Fibroblast of pulmonary artery (primary cell): ENCODE measurements around the gene GARRE1.

Experiments
- DNase-seq: peaks from one replicate; pipeline ENCODE4 v3.0.0-alpha.2; 2010; ENCODE audit warnings: low read depth
- H3K4me3 ChIP-seq: replicated peaks from 2 replicates; pipeline ENCODE4 v1.5.1; 2011; ENCODE audit warnings: low read depth, mild to moderate bottlenecking, control low read depth, low read length, moderate library complexity
- TF ChIP-seq, protein P1 (sequence below): IDR thresholded peaks from 2 replicates; pipeline ENCODE4 v1.5.1; 2011; ENCODE audit warnings: mild to moderate bottlenecking, control low read depth, low read length, inconsistent platforms; ENCODE audit errors: missing control alignments

GARRE1 gene

DNA sequence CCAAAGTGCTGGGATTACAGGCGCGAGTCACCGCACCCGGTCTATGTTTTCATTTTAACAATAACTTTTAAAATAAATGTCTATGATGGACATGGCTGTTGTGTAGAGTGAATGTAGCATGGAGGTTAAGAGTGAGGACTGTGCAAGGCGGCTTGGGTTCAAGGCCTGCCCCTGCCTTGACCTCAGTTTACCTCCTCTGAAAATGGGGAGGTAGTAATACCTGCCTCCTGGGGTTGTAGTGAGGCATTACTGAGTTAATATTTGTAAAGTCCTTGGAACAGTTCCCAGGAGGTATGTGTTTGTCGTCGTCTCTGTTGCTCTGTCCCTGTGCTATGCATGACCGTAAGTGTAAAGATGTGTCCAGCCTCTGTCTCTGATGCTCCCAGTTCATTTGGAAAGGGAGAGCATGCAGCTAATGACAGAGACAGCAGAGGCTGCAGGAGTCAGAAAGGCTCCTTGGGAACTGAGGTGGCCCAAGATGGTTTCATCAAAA, 9.4 kb downstream of the GARRE1 start:
- TF ChIP-seq, protein P1, sequence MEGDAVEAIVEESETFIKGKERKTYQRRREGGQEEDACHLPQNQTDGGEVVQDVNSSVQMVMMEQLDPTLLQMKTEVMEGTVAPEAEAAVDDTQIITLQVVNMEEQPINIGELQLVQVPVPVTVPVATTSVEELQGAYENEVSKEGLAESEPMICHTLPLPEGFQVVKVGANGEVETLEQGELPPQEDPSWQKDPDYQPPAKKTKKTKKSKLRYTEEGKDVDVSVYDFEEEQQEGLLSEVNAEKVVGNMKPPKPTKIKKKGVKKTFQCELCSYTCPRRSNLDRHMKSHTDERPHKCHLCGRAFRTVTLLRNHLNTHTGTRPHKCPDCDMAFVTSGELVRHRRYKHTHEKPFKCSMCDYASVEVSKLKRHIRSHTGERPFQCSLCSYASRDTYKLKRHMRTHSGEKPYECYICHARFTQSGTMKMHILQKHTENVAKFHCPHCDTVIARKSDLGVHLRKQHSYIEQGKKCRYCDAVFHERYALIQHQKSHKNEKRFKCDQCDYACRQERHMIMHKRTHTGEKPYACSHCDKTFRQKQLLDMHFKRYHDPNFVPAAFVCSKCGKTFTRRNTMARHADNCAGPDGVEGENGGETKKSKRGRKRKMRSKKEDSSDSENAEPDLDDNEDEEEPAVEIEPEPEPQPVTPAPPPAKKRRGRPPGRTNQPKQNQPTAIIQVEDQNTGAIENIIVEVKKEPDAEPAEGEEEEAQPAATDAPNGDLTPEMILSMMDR, result no peak
- no peak overlapping the region for H3K4me3 ChIP-seq
- DNase-seq, result no peak

DNA sequence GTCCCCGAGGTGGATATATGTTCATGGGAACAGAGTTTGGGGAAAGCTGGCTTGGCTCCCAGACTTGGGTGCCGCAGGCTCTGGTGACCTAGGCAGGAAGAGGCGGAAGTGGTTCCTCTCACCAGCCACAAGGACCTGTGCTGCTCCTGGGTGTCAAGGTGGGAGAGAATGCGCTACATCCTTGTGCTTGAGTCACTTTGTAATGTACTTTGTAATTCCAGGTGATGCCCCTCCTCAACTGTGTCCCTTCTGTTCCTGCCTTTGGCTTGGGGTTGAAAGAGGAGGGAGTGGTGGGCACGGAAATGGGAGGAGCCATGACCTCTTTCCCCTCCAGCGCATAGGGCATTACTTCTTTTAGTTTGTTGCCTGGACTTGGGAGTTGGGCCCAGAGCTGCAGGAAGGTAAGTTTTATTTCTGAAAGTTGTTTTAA, 10.9 kb downstream of the GARRE1 start:
- no peak overlapping the region for H3K4me3 ChIP-seq
- no peak for DNase-seq
- TF ChIP-seq, protein P1, result no peak

DNA sequence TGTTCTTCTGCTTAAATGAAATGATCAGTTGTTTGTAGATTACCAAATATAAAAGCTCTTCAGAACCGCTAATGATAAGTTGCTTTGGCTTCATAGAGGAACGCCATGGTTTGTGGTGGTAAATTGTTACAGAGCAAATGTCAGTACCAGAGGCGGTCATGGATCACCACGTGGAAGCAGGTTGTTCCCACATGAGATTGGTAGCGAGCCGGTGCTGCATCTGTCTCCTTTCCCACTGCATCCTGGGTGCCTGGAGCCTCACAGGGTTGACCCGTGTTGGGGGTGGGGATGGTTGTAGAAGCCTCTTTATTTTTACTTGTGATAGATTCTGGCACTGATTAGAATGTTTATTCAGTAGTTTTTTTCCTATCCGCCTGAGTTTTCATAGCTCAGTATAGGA, 14.7 kb downstream of the GARRE1 start:
- DNase-seq, result no peak
- TF ChIP-seq, protein P1, result no peak
- no peak overlapping the region for H3K4me3 ChIP-seq

DNA sequence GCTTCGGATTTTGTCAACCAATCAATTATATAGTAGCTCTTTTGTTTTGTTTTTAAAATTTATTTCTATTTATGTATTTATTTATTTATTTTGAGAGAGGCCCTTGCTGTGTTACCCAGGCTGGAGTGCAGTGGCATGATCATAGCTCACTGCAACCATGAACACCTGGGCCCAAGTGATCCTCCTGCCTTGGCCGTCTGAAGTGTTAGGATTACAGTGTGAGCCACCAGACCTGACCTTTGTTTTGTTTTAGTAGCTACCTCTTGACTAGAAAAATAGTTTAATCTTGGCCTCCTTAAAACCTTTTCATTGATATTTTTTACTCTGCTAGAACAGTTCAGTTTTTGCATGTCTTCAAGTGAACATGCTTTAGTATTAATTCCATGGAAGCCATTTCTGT, 15.1 kb downstream of the GARRE1 start:
- no peak for DNase-seq
- TF ChIP-seq, protein P1, result no peak
- peak overlapping the region; percentile 15 for H3K4me3 ChIP-seq

DNA sequence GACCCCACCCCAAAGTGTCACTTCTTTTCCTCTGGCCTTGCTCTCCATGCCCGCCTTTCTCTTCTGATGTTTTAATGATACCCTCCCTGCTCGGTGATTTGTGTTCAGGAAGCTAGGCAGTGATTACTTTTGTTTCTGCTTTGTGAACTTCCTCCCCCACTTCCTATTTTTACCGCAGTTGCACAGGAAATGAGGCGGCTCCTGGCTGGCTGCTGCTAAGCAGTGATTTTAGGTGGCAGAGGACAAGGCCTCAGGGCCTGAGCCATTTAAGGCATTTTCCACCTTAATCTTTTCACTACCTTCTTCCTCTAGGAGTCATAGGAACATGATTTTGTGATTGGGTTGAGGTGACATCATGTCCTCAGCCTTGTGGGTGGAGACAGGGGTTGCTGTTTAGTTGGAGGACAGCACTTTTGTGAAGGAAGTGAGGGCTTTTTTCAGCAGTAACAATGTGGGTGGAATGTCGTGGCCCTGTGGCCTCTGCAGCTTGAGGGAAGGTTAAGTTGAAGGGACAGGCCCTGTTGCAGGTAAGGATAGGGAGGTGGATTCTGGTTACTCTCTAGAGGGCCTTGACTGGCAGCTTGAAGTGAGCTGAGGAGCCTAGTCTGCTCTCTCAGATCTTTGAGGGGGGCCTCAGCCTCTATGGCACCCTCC, 15.7 kb downstream of the GARRE1 start:
- H3K4me3 ChIP-seq, result peak overlapping the region; percentile 15
- peak; percentile 92 for DNase-seq

DNA sequence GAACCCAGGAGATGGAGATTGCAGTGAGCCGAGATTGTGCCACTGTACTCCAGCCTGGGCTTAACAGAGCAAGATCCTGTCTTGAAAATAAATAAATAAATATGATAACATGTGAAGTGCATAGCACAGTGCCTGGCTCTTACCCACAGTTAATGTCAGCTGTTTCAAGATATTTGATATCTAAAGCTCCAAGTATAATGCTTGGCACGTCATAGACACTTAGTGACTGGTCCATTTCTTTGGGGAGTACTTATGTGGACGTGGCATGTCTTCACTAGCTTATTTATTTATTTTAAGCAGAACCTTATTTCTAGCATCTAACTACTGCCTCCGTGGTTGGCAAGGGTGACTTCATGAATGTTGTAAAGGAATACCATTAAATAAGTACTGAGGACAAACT, 18.8 kb downstream of the GARRE1 start:
- TF ChIP-seq, protein P1, result no peak
- no peak for DNase-seq
- no peak overlapping the region for H3K4me3 ChIP-seq

More for the DNA sequence above, 15.7 kb downstream of the GARRE1 start:
- TF ChIP-seq, protein P1, result no peak
